Right cardiac atrium (tissue), 5 donors: ENCODE results near the gene ADAM29. TPM values are rescaled to one million over a fixed set of nuclear protein-coding genes. Genes with fewer than 3 reads are reported as not detected.

Experiments
- ATAC-seq, 2 donors: fragments of 200-7000 bp; cut with Tn5 transposase; one replicate each; pipeline versions ENCODE4 v1.8.0 to v1.9.1; 2020; ENCODE audit warnings: moderate library complexity in 2 of 2, mild to moderate bottlenecking in 1 of 2
- DNase-seq, 3 donors: peaks; one replicate each; pipeline ENCODE4 v3.0.0-alpha.2; 2020
- H3K27ac ChIP-seq: one replicate; pipeline ENCODE4 v1.5.1; 2013; ENCODE audit warnings: mild to moderate bottlenecking, low read length, control low read depth, moderate library complexity
- H3K27me3 ChIP-seq: one replicate; pipeline ENCODE4 v1.6.1; 2013; ENCODE audit not compliant: control insufficient read depth, insufficient read depth
- H3K4me1 ChIP-seq: one replicate; pipeline ENCODE4 v1.6.1; 2013; ENCODE audit warnings: low read length; ENCODE audit not compliant: control insufficient read depth, insufficient read depth
- H3K4me3 ChIP-seq: one replicate; pipeline ENCODE4 v1.5.1; 2013; ENCODE audit warnings: low read length, control low read depth
- H3K9me3 ChIP-seq: one replicate; pipeline ENCODE4 v1.6.1; 2013; ENCODE audit warnings: low read length; ENCODE audit not compliant: control insufficient read depth
- WGBS: extraction: QIAGEN DNeasy Blood & Tissue Kit; methylation state at CpG from one replicate; pipeline ENCODE4 v1.1.7; 2013; 5-methylcytosine and 5-hydroxymethylcytosine counted together
- intact Hi-C, 4 donors: fragments of 100-400 bp; cut with DNase I; formaldehyde crosslinking; loops; one replicate each; pipeline versions ENCODE4 v1.11.0 to v1.14.0; 2022 to 2023
- polyA plus RNA-seq: library from polyadenylated mRNA; stranded (reverse); fragments of 200-250 nt; gene quantifications from one replicate; pipeline ENCODE4 v1.2.3, GENCODE V29; 2013
- total RNA-seq, 4 donors: library from RNA; stranded (reverse); fragmentation: NEBNext Ultra II Directional; extraction: Animal tissue kit (Norgen Biotek cat#: 25700); gene quantifications; one replicate each; pipeline ENCODE4 v1.2.1, GENCODE V29; 2021
- donor health status: healthy with polysubstance abuse.
- donor health status: DM: no; HTN: yes; CAD: no.
- donor health status: DM: no; HTN: no; CAD: no.
- donor health status: DM: no; HTN: yes; CAD: no; lungs with severe emphysema.
- donor health status: DM: yes; HTN: yes; CAD: no.

ADAM29 gene
- total and polyA plus RNA-seq, 5 donors = not detected

GRCh38 chr4:174912919-174913543 is 5.1 kb upstream of the ADAM29 start:
- no peaks in the 10 kb centered on the region for H3K4me1 ChIP-seq
- DNase-seq (no peak), ATAC-seq (no peak)
- no peak overlapping the region for H3K4me3 ChIP-seq
- WGBS = 75% methylated on average over 3 of the region's 3 CpGs
- intact Hi-C loops = no loop called here
- H3K27ac ChIP-seq = no peak overlapping the region
- H3K9me3 ChIP-seq = no peaks in the 10 kb centered on the region
- H3K27me3 ChIP-seq = no peaks in the 10 kb centered on the region

- Histone ChIP-seq H3K4me1 (no peaks in the 10 kb centered on the region), H3K4me3 (no peak overlapping the region), H3K27me3 (no peaks in the 10 kb centered on the region), H3K27ac (no peak overlapping the region), H3K9me3 (no peaks in the 10 kb centered on the region)
- WGBS = 71% methylated on average over 2 of the region's 2 CpGs
- intact Hi-C loops = no loop called here
- DNase-seq (no peak), ATAC-seq (no peak)
Measured at GRCh38 chr4:174919886-174920423, 1.8 kb downstream of the ADAM29 start.

DNA sequence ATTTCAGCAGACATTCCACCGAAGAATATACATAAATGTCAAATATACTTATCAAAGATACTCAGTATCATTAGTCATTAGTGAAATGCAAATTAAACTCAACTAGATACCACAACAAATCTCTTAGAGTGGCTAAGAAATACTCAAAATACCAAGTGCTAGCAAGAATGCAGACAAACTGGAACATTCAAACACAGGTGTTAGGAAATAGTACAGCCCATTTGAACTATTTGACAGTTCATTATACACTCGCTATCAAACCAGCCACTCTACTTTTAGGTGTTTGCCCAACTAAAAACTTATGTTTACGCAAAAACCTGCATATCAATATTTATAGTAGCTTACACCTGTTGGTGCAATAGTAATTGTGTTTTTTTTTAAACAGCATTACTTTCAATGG is 8.8 kb downstream of the ADAM29 start:
- H3K9me3 ChIP-seq = no peaks in the 10 kb centered on the region
- no peak overlapping the region for H3K4me3 ChIP-seq
- no peak overlapping the region for H3K27ac ChIP-seq
- no peaks in the 10 kb centered on the region for H3K27me3 ChIP-seq
- 89% methylated on average over 3 of the region's 3 CpGs for WGBS
- DNase-seq = no peak
- no peak for ATAC-seq
- intact Hi-C loops = no loop called here
- no peaks in the 10 kb centered on the region for H3K4me1 ChIP-seq

DNA sequence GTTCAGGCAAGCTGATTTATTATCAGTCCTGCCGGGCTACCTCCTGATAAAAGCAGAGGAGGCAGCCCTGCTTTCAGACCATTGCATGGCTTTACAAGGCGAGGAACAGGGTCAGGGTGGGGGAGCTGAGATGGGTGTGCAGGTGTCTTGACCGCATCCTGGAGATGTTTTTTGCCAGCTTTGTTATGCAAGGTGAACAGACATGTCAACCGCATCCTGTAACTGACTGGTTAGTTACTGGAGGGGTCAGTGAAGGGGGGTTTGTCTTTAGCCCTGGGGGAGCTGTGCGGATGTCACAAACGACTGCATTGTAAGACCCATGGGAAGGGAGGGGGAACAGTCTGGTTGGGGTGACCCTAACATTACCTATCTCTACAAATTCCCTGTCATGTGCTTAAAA is 10.0 kb downstream of the ADAM29 start:
- WGBS = 80% methylated on average over 6 of the region's 6 CpGs
- Histone ChIP-seq H3K27ac (no peak overlapping the region), H3K9me3 (no peaks in the 10 kb centered on the region), H3K27me3 (no peaks in the 10 kb centered on the region), H3K4me1 (no peaks in the 10 kb centered on the region), H3K4me3 (no peak overlapping the region)
- intact Hi-C loops = no loop called here
- ATAC-seq (no peak), DNase-seq (no peak)

GRCh38 chr4:174928575-174929253 is 10.6 kb downstream of the ADAM29 start:
- no peak for DNase-seq
- WGBS = 85% methylated on average over 4 of the region's 4 CpGs
- H3K27me3 ChIP-seq = no peaks in the 10 kb centered on the region
- no peak overlapping the region for H3K27ac ChIP-seq
- ATAC-seq = no peak
- H3K9me3 ChIP-seq = no peaks in the 10 kb centered on the region
- no peaks in the 10 kb centered on the region for H3K4me1 ChIP-seq
- intact Hi-C loops = no loop called here
- no peak overlapping the region for H3K4me3 ChIP-seq

DNA sequence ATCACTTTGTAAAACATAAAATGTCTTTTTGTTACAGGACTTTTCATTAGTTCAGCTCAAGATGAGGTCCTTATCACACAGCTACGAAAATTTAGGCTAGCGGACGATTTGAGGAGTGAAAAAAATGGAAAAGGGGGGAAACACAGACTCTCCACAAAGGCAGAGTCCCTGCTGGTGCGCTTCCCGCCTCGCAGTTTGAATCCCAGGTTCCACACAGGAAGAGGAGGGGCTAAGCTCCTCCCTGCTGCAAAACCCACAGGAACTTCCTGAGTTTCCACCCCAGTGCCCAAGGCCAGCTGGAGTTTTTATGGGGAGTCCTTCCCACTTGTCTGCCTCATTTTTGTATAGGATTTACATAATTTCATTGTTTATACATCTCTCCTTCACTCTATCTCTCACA is 11.2 kb downstream of the ADAM29 start:
- H3K4me3 ChIP-seq = no peak overlapping the region
- no peaks in the 10 kb centered on the region for H3K4me1 ChIP-seq
- H3K27me3 ChIP-seq = no peaks in the 10 kb centered on the region
- DNase-seq = no peak
- intact Hi-C loops = no loop called here
- WGBS = 87% methylated on average over 6 of the region's 6 CpGs
- no peak for ATAC-seq
- H3K27ac ChIP-seq = no peak overlapping the region
- no peaks in the 10 kb centered on the region for H3K9me3 ChIP-seq

GRCh38 chr4:174930895-174931294 is 12.7 kb downstream of the ADAM29 start:
- no peak for DNase-seq
- H3K27me3 ChIP-seq = no peaks in the 10 kb centered on the region
- H3K4me1 ChIP-seq = no peaks in the 10 kb centered on the region
- no peak overlapping the region for H3K27ac ChIP-seq
- intact Hi-C loops = no loop called here
- 76% methylated on average over 5 of the region's 5 CpGs for WGBS
- no peaks in the 10 kb centered on the region for H3K9me3 ChIP-seq
- no peak overlapping the region for H3K4me3 ChIP-seq
- no peak for ATAC-seq

DNA sequence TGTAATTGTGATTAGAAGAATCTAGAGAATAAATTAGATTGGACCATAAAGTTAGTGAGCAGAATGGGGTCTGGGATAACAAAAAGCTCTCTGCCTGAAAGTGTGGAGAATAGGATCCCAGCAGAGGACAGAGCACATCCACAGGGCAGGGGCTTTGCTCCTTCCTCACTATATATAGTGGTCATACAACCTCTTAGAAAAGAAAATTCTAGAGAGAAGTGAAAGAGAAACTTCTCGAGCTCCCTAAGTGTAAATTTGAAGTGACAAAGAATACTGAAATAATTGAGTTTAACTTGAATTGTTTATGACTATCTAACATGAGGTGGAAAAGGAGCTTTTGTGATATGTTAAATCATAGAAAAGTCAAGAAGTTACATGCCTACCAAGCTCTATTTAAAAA is 14.9 kb downstream of the ADAM29 start:
- Histone ChIP-seq H3K27ac (no peak overlapping the region), H3K9me3 (no peaks in the 10 kb centered on the region), H3K27me3 (no peaks in the 10 kb centered on the region), H3K4me1 (no peaks in the 10 kb centered on the region), H3K4me3 (no peak overlapping the region)
- intact Hi-C loops = no loop called here
- ATAC-seq (no peak), DNase-seq (no peak)
- WGBS = 56% methylated on average over 1 of the region's 1 CpG

GRCh38 chr4:174934360-174934759 is 16.2 kb downstream of the ADAM29 start:
- 89% methylated on average over 4 of the region's 4 CpGs for WGBS

DNA sequence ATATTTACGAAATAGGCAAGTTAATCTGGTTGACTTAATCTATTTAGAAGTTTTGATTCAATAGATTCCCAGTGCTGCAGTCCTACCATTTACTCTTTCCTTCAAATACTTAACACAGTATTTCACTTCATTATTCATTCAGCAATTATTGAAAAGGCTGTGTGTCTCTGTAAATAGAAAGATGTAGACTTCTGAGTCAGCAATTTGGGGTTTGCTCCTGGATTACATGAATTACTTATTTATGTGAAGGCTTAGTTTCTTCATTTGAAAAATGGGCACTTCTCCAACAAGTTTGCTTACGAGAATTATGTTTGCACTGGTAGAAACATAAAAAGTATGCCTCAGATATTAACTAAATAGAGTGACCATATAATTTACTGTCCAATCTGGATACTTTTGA is 17.4 kb downstream of the ADAM29 start:
- Histone ChIP-seq H3K27me3 (no peaks in the 10 kb centered on the region), H3K4me3 (no peak overlapping the region), H3K4me1 (no peaks in the 10 kb centered on the region), H3K9me3 (no peaks in the 10 kb centered on the region), H3K27ac (no peak overlapping the region)
- intact Hi-C loops = no loop called here
- 59% methylated on average over 2 of the region's 2 CpGs for WGBS
- DNase-seq (no peak), ATAC-seq (no peak)

More at GRCh38 chr4:174934360-174934759, 16.2 kb downstream of the ADAM29 start:
- Histone ChIP-seq H3K27ac (no peak overlapping the region), H3K4me1 (no peaks in the 10 kb centered on the region), H3K9me3 (no peaks in the 10 kb centered on the region), H3K27me3 (no peaks in the 10 kb centered on the region), H3K4me3 (no peak overlapping the region)
- no peak for DNase-seq
- intact Hi-C loops = no loop called here
- no peak for ATAC-seq

DNA sequence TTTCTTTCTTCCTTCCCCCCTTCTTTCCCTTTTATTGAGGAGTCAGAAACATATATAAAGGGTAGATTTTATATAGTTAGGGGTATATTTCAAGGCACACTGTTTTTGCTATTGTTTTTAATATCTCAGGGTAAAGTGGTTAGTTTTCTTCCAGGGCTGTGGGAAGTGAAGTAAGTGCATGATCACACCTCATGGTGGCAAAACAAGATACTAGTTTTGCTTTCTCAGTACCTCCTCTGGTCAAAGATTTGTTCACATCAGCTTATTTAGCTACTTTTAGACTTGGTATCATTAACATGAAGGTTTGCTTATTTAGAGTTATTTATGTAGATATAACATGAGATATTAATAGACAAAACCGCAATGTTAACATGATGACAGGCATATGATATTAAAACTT is 21.8 kb downstream of the ADAM29 start:
- H3K27ac ChIP-seq = no peak overlapping the region
- WGBS = 63% methylated on average over 1 of the region's 1 CpG
- intact Hi-C loops = no loop called here
- no peaks in the 10 kb centered on the region for H3K4me1 ChIP-seq
- H3K9me3 ChIP-seq = no peaks in the 10 kb centered on the region
- ATAC-seq (no peak), DNase-seq (no peak)
- no peak overlapping the region for H3K4me3 ChIP-seq
- no peaks in the 10 kb centered on the region for H3K27me3 ChIP-seq
